Tibial artery (tissue), 4 donors: ENCODE results near the gene KIT.

Experiments
- DNase-seq, 2 donors: peaks; one replicate each; pipeline ENCODE4 v3.0.0-alpha.2; 2019
- H3K27ac ChIP-seq, 2 donors: fragments of 200-600 bp; sonication (generic) in 1 of 2; 1 replicate in 1 of 2; 2 replicates in 1 of 2; pipeline ENCODE4 v1.5.1; 2018 to 2019; ENCODE audit warnings: mild to moderate bottlenecking in 1 of 2
- H3K27me3 ChIP-seq, 2 donors: fragments of 200-600 bp; sonication (generic) in 1 of 2; one replicate each; pipeline versions ENCODE4 v1.5.1 to v1.6.0; 2016 to 2019
- H3K36me3 ChIP-seq, 3 donors: fragments of 200-600 bp; sonication (generic) in 2 of 3; one replicate each; pipeline ENCODE4 v1.5.1; 2016 to 2019; ENCODE audit warnings: mild to moderate bottlenecking in 2 of 3
- H3K4me1 ChIP-seq, 4 donors: fragments of 200-600 bp; sonication (generic) in 2 of 4; 1 replicate in 3 of 4; 2 replicates in 1 of 4; pipeline ENCODE4 v1.5.1; 2016 to 2019
- H3K4me3 ChIP-seq, 2 donors: fragments of 200-600 bp; sonication (generic) in 1 of 2; 1 replicate in 1 of 2; 2 replicates in 1 of 2; pipeline ENCODE4 v1.5.1; 2018 to 2019; ENCODE audit warnings: mild to moderate bottlenecking in 2 of 2
- H3K9me3 ChIP-seq, 3 donors: fragments of 200-600 bp; sonication (generic) in 1 of 3; one replicate each; pipeline ENCODE4 v1.5.1; 2016 to 2019
- CTCF ChIP-seq, 2 experiments: fragments of 200-600 bp in 1 of 2; fragments of 450-650 bp in 1 of 2; IDR thresholded peaks; one replicate each; pipeline ENCODE4 v1.5.1; 2017 to 2019; ENCODE audit warnings: antibody characterized with exemption in 2 of 2, mild to moderate bottlenecking in 1 of 2, moderate library complexity in 1 of 2
- intact Hi-C: fragments of 100-400 bp; cut with DNase I; formaldehyde crosslinking; loops from one replicate; pipeline ENCODE4 v1.15.0; 2023; ENCODE audit warnings: low total_unique reads

KIT gene

GRCh38 chr4:54643958-54644751 lies 13.6 kb upstream of the KIT start:
- no peak for TF ChIP-seq CTCF (IDR thresholded peaks at IDR 0.05)
- H3K27me3 ChIP-seq, result no peaks in the 10 kb centered on the region
- H3K36me3 ChIP-seq, result no peaks in the 10 kb centered on the region
- no peaks in the 10 kb centered on the region for H3K4me1 ChIP-seq
- DNase-seq, result no peak
- no peaks in the 10 kb centered on the region for H3K9me3 ChIP-seq
- H3K27ac ChIP-seq, result no peak overlapping the region
- intact Hi-C loops, result no loop called here
- no peak overlapping the region for H3K4me3 ChIP-seq

- Histone ChIP-seq H3K27ac (no peak overlapping the region), H3K4me3 (no peak overlapping the region), H3K4me1 (no peaks in the 10 kb centered on the region), H3K27me3 (no peaks in the 10 kb centered on the region), H3K9me3 (no peaks in the 10 kb centered on the region), H3K36me3 (no peaks in the 10 kb centered on the region)
- intact Hi-C loops, result no loop called here
- no peak for TF ChIP-seq CTCF (IDR thresholded peaks at IDR 0.05)
- no peak for DNase-seq
Observed at GRCh38 chr4:54645830-54646229, 11.9 kb upstream of the KIT start.

GRCh38 chr4:54647070-54647469 lies 10.7 kb upstream of the KIT start:
- H3K9me3 ChIP-seq, result no peaks in the 10 kb centered on the region
- no peaks in the 10 kb centered on the region for H3K4me1 ChIP-seq
- no peaks in the 10 kb centered on the region for H3K27me3 ChIP-seq
- DNase-seq, result no peak
- H3K27ac ChIP-seq, result no peak overlapping the region
- no peaks in the 10 kb centered on the region for H3K36me3 ChIP-seq
- intact Hi-C loops, result no loop called here
- no peak for TF ChIP-seq CTCF (IDR thresholded peaks at IDR 0.05)
- no peak overlapping the region for H3K4me3 ChIP-seq

- H3K9me3 ChIP-seq, result no peaks in the 10 kb centered on the region
- TF ChIP-seq CTCF (IDR thresholded peaks at IDR 0.05), result no peak
- no peaks in the 10 kb centered on the region for H3K36me3 ChIP-seq
- H3K27ac ChIP-seq, result no peak overlapping the region
- H3K27me3 ChIP-seq, result no peaks in the 10 kb centered on the region
- no peak for DNase-seq
- no peaks in the 10 kb centered on the region for H3K4me1 ChIP-seq
- H3K4me3 ChIP-seq, result no peak overlapping the region
- intact Hi-C loops, result no loop called here
Observed at GRCh38 chr4:54651050-54651449, 6.7 kb upstream of the KIT start.

- H3K4me1 ChIP-seq, result peaks cover 0 to 25% (median 16%) of the 10 kb centered on the region in 4 donors
- DNase-seq, result no peak
- no peaks in the 10 kb centered on the region for H3K9me3 ChIP-seq
- no peaks in the 10 kb centered on the region for H3K36me3 ChIP-seq
- H3K27ac ChIP-seq, result no peak overlapping the region
- H3K4me3 ChIP-seq, result no peak overlapping the region
- intact Hi-C loops, result no loop called here
- TF ChIP-seq CTCF (IDR thresholded peaks at IDR 0.05), result no peak
- H3K27me3 ChIP-seq, result no peaks in the 10 kb centered on the region
Observed at GRCh38 chr4:54654753-54655152, 3.0 kb upstream of the KIT start.
